HS-27A (cell line): ENCODE data around the gene WWOX.

ENCODE experiments used
- DNase-seq: peaks from one replicate; pipeline ENCODE4 v3.0.0-alpha.2; 2012; ENCODE audit warnings: low read depth, missing footprints

WWOX gene

DNA sequence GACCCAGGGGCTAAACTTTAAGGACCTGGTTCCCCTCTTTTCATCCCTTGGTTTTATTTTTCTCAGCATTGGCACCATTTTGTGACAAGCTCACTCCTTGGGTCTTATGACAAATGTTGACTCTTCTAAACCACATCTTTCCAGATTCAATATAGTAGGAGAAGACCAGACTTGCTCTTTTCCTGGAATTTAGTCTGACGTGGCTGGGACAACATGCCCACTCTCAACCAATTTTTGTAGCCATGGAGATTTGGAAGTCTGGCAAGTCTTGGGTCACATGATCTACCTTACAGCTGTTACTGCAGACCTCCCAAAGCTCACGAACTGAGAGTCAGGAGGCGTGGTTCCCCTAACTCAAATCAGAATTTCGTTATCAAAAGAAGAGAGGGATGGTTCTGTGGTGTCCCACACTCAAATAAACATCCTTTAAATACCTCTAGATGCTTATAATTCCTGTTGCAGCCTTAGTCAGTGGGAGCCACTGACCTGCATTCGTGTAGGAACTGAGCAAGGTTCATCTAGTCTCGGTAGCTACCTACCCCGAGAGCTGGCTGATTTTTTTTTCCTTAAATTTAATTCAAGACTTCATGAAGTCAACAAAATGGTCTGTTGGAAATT is 817.6 kb downstream of the WWOX start:
- DNase-seq = no peak

DNA sequence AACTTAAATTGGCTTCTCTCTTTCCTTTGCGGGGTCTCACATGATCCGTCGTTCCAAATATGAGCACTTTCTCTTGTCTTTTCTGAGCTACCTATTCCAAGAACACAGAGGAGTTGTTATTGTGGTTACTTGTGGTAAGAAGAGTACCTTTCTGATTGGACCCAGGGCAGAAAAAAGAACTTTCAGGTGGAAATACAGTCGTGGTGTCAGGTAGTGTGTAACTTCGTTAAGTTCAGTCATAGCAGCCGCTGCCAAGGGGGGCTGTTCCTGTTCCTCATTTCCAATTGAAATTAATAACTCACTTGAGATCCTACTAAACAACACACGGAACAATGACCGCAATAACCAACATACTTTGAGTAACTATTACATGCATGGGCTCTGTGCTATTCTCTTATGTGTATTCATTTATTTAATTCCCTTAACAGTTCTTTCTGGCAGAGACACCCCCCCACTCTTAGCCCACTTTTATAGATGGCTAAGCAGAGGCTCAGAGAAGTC is 819.4 kb downstream of the WWOX start:
- no peak for DNase-seq

DNA sequence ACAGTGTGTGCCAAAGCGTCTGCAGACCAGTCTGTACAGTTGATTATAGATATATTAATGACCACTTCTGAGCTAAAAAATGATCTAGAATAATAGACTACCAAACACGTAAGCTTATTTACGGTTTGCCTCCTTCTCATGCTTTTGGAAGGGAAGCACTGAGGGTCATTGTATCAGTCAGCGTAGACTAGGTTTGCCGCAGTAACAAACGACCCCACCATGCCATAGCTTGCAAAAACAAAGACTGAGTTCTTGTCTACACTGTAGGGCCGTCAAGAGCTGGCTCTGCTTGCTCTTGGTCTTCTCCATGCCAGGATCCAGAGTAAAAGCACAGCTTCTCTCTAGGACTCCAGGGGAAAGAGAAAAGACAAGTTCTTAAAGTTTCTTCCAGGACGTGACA is 820.4 kb downstream of the WWOX start:
- no peak for DNase-seq

DNA sequence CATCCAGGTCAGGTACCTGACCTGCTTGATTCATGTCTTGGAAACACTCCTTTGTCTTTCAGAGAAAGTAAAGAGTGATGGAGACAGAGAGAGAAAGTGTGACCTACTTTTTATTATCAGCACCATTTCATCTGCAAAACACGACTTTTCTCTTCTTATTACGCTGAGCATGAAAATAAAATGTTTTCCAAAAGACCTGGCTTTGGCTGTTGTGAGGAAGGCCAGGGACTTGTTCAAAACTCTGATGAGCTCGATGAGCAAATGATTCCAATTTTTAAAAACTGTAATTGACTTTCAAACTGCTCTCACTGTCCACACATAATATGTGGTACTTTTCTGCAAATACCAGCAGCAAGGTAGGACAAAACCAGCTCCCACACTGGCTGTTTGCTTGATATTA is 821.2 kb downstream of the WWOX start:
- DNase-seq = no peak

DNA sequence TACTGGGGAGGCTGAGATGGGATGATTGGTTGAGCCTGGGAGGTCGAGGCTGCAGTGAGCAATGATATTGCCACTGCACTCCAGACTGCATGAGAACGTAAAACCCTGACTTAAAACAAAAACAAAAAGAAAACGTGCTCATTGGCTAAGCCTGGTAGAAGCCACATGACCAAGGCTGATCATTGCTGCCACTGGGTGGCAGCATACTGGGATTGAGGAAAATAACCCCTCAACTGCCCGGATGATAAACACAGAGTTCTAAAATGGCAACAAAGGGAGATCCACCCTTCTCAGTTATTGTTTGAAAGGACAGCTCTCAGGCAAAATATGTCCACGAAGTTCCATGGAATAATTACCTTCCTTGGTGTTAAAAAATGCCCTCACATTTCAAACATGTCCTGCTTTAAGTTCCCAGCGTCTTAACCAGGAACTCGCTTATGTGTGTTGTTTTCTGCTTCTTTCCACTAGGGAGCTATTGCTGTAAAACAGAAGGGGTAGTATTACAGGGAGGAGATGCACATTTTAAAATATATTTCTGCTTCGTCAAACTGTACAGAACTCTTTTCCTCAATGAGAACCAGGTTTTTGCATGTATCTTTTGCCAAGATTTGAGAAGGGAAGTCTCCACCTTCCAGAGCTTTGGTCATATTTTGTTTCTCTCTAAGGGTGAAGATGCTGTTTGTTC is 825.8 kb downstream of the WWOX start:
- DNase-seq = no peak

DNA sequence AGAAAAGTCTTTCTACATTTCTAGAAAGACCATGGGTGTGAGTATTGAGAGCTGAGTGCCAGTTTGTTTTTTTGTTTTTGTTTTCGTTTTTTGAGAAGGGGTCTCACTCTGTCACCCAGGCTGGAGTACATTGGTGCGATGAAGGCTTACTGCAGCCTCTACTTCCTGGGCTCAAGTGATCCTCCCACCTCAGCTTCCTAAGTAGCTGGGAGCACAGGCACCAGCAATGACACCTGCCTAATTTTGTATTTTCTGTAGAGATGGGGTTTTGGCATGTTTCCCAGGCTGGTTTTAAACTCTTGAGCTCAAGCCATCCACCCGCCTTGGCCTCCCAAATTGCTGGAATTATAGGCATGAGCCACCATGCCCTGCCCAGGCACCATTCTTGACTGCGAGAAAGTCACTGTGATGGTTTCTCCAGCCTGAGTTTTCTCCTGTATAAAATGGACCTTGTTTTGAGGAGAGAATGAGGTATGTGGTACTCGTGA is 827.3 kb downstream of the WWOX start:
- no peak for DNase-seq

DNA sequence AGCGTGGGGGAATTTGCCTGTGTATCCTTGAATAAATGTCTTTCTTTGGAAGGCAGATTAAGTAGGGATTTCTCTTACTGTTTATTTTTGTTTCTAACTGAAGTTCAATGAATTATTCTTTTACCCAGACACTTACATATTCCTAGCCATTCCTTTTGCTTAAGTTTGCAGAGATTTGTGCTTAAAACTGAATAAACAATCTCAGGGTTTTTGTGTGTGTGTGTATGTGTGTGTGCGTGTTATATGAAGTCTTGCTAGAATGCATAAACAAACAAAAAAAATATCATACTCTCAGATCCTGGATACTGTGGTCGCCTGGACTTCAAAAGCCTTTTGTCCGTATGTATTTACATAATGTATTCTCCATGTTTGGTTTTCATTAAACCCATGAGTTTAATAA is 828.3 kb downstream of the WWOX start:
- DNase-seq = no peak

DNA sequence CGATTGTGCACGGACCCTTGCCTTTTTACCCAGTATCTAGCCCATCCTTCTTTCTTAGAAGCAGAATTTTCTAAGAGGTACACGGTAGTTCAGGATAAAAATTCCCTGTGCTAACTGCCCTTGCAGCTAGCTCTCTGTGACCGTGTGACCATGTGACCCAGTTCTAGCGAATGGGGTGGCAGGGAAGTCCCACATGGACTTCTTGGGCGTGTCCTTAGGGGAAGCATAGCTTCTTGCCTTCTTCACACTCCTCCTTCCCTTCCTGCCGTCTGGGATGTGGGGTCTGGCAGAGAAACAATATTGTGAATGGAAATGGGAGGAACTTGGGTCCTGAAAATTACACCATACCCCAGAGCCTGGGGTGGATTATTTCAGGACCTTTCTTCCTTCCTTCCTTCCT is 830.4 kb downstream of the WWOX start:
- no peak for DNase-seq

DNA sequence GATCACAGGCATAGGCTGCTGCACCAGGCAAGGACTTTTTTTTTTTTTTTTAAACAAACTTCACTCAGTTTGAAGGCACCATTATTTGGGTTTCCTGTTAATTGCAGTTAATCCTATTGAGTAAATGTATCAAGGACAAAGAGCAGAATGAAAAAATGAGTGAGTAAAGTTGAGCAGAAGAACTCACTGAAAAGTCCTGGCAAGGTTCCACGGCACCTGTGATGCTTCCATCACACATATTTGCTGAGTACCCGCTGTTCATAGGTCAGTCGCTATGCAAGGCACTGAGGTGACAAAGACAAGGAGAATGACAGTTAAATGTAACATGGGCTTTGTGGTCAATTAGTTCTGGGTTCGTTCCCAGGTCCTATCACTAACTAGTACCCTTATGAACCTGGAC is 831.1 kb downstream of the WWOX start:
- DNase-seq = no peak

DNA sequence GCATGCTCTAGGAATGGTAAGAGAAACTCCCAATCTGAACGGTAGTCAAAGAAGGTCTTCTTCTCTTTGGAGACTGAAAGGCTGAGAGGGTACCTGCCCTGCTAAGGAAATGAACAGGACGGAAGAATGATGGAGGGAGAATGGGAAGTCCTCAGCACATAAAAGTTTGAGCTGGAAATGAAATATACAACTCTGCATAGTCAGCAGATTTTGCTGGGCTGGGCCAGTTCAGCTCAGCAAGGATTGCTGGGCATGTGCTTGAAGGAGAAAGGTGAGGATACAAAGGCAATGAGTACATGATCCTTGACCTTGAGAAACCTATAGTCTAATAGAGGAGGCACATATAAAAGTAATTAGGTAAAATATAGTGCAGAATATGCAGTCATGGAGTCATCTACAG is 831.8 kb downstream of the WWOX start:
- no peak for DNase-seq

DNA sequence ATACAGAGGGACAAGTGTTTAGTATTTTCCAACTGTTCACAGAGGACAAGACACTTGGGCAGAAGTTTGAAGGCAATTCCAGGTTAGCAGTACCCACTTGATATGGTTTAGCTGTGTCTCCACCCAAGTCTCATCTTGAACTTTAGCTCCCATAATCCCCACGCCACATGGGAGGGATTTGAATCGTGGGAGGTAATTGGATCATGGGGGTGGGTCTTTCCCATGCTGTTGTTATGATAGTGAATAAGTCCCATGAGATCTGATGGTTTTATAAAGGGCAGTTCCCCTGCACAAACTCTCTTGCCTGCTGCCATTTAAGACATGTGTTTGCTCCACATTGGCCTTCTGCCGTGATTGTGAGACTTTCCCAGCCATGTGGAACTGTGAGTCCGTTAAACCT is 832.2 kb downstream of the WWOX start:
- no peak for DNase-seq

DNA sequence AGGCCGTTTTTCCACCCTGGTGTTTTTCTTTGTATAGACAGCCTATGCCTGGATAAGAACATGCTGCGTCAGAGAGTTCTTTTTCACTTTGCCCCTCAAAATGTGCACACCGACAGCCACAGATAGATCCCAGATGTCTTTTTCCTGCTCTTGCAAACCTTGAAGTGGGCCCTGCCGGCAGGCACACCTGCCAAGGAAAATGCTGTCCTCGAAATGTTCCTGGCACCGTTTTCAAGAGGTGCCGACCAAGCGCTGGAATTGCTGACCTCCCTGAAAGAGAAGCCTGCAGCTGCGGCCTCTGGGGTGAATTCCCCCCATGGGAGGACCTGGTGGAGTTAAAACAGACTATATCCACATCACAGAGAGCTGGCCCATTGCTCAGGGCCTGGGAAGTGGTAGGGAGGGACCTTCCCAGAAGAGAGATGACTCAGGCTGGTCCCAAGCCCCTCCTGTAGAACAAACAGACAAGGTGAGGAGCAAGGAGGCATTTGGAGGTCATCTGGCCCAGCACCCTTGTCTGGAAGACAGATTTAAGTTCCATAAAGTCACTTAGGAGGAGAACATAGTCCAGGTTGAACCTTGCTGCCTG is 833.0 kb downstream of the WWOX start:
- no peak for DNase-seq

DNA sequence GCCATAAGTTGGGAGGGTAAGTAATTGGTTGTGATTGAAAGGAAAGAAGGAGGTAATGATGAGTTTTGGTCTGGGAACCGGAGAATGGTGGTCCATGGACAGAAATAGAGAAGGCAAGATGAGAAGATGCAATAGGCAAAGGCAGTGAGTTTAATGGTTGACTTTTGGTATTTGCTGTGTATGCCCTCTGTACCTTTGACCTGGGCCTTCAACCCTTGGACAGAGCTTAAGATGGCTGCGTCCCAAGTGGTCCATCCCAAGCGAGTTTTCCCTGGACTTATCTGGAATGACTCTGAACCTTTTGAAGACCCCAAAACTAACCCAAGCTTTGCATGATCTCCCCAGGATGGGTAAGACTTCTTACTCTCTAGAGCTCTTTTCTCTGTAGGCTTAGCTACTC is 836.6 kb downstream of the WWOX start:
- no peak for DNase-seq

DNA sequence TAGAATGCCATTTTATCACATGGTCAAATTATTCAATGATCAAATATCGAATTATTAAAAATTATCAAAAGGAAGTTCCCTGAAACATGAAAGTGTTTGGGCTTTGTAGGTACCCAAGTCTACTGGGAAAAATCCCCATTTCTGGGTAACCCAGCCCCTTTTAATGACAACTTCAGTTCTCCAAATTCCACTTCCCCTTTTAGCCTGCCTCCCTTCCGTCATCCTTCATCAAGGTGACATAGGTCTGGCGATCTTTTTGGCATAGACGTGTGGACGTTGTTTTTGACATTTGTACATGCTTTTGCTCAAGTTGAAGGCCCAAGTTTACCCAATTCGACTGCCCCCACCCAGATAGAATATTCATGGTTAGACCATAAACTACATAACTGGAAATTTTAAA is 840.1 kb downstream of the WWOX start:
- DNase-seq = no peak

DNA sequence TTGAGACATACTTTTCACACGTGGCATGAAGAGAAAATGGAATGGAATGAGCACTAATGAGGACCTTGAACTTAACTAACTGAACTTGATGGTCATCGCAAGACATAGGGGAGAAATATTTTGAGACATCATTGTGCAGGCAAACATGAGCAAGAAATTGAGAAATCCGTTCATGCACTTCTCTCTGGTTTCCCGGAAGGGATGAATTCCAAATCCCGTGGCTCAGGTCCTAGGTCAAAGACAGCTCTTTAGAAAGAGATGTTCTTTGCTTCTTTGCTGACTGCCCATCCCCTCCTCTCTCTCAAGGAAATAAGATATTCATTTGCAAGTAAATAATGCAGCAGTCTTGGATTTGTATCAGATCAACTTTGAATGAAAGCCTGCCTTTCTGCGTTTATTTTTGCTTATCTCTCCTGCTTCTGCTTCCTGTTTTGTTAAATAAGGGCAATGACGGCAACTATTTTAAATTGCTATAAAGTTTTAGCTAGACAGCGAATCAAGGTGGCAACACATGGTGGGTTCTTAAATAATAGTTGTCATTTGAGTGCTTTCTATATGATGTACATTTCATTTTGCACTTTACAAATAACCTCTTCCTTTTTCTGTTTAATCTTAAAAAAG is 843.3 kb downstream of the WWOX start:
- DNase-seq = no peak

DNA sequence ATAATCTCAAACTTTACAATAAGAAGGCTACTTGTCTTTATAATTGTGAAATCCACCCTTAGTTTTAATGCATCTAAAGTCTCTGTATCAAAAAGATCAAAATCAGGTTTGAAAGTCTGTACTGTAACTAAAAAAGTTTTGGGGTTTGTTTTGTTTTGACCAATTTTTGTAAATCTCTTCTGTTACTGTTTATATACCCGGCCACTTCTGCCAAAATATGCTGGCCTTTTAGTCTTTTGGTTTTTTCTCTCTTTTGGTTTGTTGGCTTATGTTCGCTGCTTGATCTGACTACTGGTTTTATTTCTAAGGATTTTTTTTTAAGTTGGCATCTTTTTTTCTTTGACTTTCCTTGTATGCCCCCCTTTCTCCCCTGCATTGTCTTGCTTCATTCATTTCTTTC is 845.9 kb downstream of the WWOX start:
- no peak for DNase-seq

DNA sequence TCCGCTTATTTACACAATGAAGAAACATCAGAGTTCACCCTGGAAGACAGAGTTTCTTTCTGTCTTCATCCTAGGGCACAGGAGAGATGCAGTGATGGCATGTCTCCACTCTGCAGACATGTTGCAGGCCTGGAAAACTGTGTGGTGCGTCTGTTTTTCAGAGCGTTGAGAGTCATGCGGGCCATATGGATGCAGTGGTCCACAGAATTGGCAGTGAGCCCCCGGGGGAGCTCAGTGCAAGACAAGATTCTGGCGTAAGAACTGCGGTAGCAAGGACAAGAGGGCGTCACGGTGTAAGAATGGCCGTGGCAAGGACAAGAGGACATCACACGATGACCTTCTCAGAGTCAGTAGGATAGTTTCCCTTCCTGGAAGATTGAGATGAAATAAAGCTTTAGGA is 847.1 kb downstream of the WWOX start:
- DNase-seq = no peak

DNA sequence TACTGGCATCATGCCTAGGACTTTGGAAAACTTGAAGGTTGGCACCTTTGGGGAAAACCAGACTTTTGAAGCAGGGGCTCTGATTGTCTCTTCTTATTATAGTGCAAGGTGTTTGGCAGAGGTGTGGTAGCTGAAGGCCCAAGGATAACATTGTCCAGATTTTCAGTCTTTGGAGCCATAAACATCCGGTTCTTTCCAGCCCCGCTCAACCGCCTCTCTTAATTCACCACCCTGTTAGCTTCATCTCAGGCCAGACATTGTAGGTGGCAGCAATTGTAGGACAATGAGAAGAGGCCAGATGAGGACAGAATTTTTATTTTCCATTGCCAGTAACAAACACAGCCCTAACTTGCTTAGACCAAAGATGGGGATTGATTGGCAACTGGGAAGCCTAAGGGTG is 851.3 kb downstream of the WWOX start:
- no peak for DNase-seq

DNA sequence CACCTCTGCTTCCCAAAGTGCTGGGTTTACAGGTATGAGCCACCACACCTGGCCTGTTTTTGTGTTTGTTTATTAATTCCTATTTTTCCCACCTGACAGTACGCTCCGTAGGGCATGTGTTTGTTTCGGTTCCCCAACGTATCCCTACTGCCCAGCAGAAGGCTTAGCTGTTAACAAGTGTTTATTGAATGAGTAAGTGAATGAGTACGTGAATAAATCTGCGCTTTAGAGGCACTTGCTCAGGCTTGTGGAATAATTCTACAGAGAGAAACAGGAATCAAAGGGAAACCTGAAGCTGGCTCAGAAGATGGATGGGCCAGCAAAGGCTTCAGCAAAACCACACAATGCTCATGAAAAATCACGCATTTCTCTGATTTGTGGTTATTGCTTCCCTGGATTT is 853.2 kb downstream of the WWOX start:
- no peak for DNase-seq

DNA sequence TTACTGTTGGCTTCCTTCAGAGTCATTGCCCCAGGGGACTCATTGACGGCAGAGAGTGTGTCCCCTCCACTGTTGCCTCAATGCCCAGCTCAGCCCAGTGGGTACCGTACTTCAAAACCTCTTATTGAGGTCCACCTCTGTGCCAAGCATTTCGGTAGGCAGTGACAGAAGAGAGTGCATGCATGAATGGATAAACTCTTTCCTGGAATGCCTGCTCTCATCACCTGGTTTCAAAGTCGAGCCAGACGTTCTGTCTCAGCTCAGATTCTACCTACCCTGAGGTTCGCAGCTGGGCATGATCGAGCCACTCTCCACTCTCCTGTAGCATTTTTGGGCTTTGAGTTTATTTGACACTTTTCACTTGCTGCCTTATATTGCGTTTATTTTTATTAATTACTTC is 854.1 kb downstream of the WWOX start:
- no peak for DNase-seq

DNA sequence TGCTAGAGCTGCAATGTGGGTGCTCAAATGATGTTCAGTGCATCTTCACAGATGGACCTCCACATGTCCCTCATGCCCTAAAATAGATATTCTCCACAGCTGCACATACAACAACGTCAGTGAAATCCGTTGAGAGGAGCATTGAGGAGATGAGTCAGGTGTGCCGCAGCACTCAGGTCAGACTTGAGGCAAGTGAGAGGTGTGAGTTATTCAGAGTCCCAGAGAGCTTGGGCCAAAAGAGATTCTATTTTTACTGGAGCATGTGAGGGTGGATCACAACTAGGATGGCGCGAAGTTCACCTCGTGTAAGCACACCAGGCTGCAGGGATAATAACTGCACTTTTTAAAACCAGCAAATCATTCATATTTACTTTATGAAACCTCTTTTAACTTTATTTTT is 855.8 kb downstream of the WWOX start:
- DNase-seq = no peak

DNA sequence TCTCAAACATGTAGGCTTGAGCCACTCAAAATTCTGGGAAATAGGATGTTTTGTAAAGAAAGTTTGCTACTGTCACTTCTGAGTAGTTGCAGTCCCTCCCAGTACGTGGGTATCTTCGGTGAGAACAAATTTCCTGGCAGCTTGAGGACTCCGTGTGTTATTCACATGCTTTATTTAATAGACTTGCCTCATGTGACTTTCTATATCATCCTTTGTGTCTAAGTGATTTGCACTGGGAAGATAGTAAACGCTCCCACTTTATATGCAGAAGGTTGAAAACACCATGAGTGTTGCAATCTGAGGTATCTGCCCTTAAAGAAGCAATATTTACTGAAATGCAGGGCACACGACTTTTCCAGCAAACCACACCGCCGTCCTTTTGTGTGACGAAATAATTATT is 857.4 kb downstream of the WWOX start:
- DNase-seq = no peak
